SK-N-MC (cell line): ENCODE measurements around the gene BRICD5.

ENCODE experiments used
- DNase-seq: peaks from one replicate; pipeline ENCODE4 v3.0.0-alpha.2; 2011; ENCODE audit warnings: low read depth, low spot score
- H3K27ac ChIP-seq: fragments of 200-600 bp; sonication (generic); 2 replicates; pipeline ENCODE4 v1.5.1; 2016; ENCODE audit warnings: mixed run types
- H3K36me3 ChIP-seq: fragments of 200-600 bp; sonication (generic); 2 replicates; pipeline ENCODE4 v1.6.1; 2017; ENCODE audit warnings: antibody characterized with exemption, low read length, mixed read lengths; ENCODE audit not compliant: insufficient read depth
- H3K4me3 ChIP-seq: fragments of 200-600 bp; sonication (generic); 2 replicates; pipeline ENCODE4 v1.5.1; 2016
- H3K9ac ChIP-seq: fragments of 200-600 bp; sonication (generic); 2 replicates; pipeline ENCODE4 v1.8.0; 2017; ENCODE audit warnings: mixed run types, mixed read lengths; ENCODE audit not compliant: insufficient read length
- H3K9me3 ChIP-seq: fragments of 200-600 bp; sonication (generic); 2 replicates; pipeline ENCODE4 v1.6.1; 2017; ENCODE audit warnings: low read depth, mild to moderate bottlenecking, antibody characterized with exemption, low read length, moderate library complexity, mixed read lengths
- EZH2 ChIP-seq: fragments of 200-600 bp; sonication (generic); IDR thresholded peaks from one replicate; pipeline ENCODE4 v1.6.1; 2017; ENCODE audit warnings: antibody characterized with exemption
- FOXP2 ChIP-seq: optimal IDR thresholded peaks from 2 replicates; pipeline ENCODE3; 2011; ENCODE audit warnings: mild to moderate bottlenecking, moderate library complexity; ENCODE audit not compliant: insufficient read depth; ENCODE audit errors: extremely low read length, control extremely low read depth
- POLR2AphosphoS5 ChIP-seq: IDR thresholded peaks from 2 replicates; pipeline ENCODE4 v1.6.1; 2012; ENCODE audit warnings: mild to moderate bottlenecking, low read depth, low read length, borderline replicate concordance

The BRICD5 gene

DNA sequence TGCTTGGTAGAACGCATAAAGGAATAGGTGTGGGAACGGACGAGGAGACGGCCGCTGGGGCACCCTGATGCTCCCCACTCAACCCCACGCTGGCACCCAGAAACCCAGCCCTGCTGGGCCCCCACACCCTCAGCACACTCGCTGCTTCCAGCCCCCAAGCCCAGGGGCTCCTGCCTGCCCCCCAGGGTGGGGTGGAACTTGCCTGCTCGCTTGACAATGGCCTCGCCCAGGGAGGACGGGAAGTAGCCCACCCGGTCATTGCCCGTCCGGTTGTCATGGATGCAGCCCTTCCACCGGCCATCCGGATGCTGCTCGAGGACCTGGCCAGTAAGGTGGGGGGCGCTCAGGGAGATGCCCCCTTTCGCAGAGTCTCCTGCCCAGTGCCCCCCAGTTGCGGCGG is 24.2 kb downstream of the BRICD5 start:
- Histone ChIP-seq H3K9ac (no peak overlapping the region), H3K9me3 (no peaks in the 10 kb centered on the region), H3K4me3 (no peak overlapping the region), H3K36me3 (no peaks in the 10 kb centered on the region), H3K27ac (no peak overlapping the region)
- no peak for DNase-seq
- TF ChIP-seq EZH2, result no peak
- no peak for TF ChIP-seq POLR2AphosphoS5
- TF ChIP-seq FOXP2, result no peak

DNA sequence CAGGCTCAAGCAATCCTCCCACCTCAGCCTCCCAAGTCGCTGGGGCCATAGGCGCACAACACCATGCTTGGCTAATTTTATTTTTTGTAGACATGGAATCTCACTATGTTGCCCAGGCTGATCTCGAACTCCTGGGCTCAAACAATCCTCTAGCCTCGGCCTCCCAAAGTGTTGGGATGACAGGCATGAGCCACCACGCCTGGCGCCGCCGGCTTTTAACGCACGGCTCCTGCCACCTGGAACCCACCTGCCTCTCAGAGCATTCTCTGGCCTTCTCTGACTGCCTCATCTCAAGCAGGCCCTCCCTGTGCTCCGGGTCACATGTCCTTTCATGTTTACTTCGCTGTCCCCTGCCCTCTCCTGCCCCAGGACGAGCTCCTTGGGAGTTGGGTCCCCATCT is 24.6 kb downstream of the BRICD5 start:
- Histone ChIP-seq H3K4me3 (no peak overlapping the region), H3K36me3 (no peaks in the 10 kb centered on the region), H3K27ac (no peak overlapping the region), H3K9ac (no peak overlapping the region), H3K9me3 (no peaks in the 10 kb centered on the region)
- DNase-seq, result no peak
- TF ChIP-seq EZH2 (no peak), POLR2AphosphoS5 (no peak), FOXP2 (no peak)

DNA sequence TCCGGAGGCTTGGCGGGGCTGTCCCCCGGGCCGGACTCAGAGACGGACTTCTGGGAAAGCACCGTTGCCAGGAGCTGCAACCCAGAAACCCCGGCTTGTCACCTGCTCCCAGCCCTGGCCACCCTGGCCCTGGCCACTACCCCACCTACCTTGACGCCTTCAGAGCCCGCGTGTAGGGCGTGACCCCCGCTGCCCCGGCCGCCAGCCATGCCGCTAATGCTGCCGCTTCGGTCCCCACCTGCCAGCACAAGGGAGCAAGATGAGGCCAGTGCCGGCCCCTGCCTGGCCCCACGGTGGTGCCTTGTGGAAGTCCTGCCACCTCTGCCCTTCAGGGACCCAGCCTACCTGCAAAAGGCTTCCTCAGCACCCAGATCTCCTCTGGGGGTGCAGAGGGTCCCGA is 25.7 kb downstream of the BRICD5 start:
- TF ChIP-seq FOXP2, result no peak
- TF ChIP-seq POLR2AphosphoS5, result no peak
- TF ChIP-seq EZH2, result no peak
- no peak overlapping the region for H3K4me3 ChIP-seq
- no peak overlapping the region for H3K27ac ChIP-seq
- no peaks in the 10 kb centered on the region for H3K36me3 ChIP-seq
- H3K9me3 ChIP-seq, result no peaks in the 10 kb centered on the region
- H3K9ac ChIP-seq, result no peak overlapping the region
- no peak for DNase-seq

DNA sequence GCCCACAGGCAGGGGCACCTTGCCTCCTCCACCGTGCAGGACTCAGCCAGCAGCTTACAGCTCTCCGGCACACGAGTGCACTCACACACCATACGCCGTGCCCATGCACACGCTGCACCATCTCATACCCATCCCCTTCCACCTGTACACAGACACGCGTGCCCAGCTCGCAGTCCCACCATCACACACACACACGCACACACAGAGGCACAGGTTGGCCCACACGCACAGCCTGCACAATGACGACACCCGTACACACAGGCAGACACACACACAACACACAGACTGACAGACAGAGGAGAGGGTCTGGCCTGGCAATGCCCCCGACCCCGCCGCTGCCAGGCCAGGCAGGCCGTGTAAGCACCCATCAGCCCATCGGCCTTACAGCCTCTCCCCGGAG is 26.3 kb downstream of the BRICD5 start:
- H3K36me3 ChIP-seq, result no peaks in the 10 kb centered on the region

DNA sequence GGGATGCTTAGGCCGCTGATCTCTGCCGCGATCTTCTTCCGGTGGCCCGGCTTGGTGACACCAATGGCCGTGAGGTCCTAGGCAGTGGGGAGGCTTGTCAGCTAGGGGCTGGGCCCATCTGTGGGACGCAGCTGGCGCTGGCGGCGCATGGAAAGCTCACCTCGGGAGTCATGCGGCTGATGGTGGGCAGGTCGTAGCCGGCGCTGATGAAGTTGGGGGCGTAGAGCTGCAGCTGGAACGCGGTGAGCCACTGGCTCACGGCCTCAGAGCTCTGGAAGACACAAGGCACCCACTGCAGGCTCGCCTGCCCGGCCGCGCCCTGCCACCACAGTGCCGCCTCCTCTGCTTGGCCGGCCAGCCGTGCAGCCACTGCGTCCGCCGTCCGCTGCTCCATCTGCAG is 27.0 kb downstream of the BRICD5 start:
- Histone ChIP-seq H3K4me3 (no peak overlapping the region), H3K9ac (no peak overlapping the region), H3K36me3 (no peaks in the 10 kb centered on the region), H3K27ac (no peak overlapping the region), H3K9me3 (no peaks in the 10 kb centered on the region)
- TF ChIP-seq FOXP2, result no peak
- no peak for DNase-seq

More for the DNA sequence above, 26.3 kb downstream of the BRICD5 start:
- no peak overlapping the region for H3K9ac ChIP-seq
- H3K27ac ChIP-seq, result no peak overlapping the region
- H3K9me3 ChIP-seq, result no peaks in the 10 kb centered on the region
- H3K4me3 ChIP-seq, result no peak overlapping the region
- DNase-seq, result no peak
- TF ChIP-seq POLR2AphosphoS5, result no peak
- TF ChIP-seq FOXP2, result no peak
- TF ChIP-seq EZH2, result no peak

DNA sequence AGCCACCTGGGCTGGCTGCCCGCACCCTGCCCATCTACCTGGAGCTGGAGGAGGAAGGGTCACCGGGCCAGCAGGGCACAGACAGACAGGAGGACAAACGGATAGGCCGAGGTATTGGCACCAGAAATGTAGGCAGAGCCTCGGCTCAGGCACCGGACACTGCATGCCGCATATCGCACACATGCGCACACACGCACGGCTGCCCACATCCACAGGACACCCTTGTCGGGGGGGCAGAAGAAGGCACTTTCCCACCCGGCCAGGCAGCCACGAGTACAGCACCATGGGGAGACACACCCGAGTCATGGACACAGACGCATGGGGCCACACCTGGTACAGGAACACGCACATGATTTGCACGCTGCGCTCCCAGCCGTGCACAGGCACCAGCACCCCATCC is 28.7 kb downstream of the BRICD5 start:
- no peak overlapping the region for H3K4me3 ChIP-seq
- TF ChIP-seq POLR2AphosphoS5, result no peak
- no peak for TF ChIP-seq EZH2
- no peak for TF ChIP-seq FOXP2
- no peak overlapping the region for H3K9ac ChIP-seq
- no peak for DNase-seq
- no peaks in the 10 kb centered on the region for H3K9me3 ChIP-seq
- H3K27ac ChIP-seq, result no peak overlapping the region
- H3K36me3 ChIP-seq, result no peaks in the 10 kb centered on the region

DNA sequence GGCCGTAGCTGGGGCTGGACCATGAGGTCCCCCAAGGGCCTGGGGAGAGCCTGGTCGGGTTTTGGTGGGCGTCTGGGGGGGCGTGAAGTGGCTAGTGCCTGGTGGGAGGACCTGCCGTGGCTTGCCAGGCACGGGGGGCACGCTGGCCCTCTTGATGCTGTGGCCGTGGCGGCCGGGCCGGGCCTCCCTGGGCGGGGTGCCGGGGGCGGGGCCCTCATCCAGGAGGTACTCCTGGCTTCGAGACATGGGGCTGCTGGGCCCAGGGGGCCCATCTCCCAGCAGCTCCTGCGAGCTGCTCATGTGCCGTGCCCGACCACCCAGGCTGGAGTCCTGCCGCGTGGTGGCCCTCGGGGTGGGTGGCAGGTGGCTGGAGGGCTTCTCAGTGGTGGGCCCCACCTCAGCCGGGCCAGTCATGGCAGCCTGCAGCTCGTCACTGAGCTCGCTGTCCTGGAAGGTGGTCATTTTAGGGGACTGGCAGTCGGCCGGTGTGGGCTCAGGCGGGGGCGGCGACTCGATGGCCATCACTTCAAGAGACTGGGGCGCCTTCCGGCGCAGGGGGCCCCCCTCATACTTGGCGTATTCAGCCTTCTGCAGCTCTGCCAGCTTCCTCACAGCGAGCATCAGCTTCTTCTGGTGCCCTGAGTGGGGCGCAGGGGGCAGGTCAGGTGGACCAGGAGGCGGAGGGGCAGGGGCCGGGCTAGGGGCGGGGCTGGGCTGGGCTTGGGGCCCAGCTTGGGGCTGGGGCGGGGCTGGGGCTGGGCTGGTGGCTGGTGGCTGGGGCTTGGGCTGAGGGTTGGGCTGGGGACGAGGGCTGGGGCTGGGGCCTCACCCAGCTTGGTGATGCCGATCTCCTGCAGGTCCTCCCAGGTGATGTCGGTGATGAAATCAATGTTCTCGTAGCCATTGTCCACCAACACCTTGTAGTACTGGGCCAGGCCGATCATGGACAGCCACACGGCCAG is 29.4 kb downstream of the BRICD5 start:
- no peak overlapping the region for H3K9ac ChIP-seq
- no peaks in the 10 kb centered on the region; the same call in 1 of the 2 replicates for H3K36me3 ChIP-seq
- H3K27ac ChIP-seq, result no peak overlapping the region
- DNase-seq, result no peak
- TF ChIP-seq POLR2AphosphoS5 (no peak), FOXP2 (no peak)
- H3K9me3 ChIP-seq, result no peaks in the 10 kb centered on the region
- no peak overlapping the region for H3K4me3 ChIP-seq

DNA sequence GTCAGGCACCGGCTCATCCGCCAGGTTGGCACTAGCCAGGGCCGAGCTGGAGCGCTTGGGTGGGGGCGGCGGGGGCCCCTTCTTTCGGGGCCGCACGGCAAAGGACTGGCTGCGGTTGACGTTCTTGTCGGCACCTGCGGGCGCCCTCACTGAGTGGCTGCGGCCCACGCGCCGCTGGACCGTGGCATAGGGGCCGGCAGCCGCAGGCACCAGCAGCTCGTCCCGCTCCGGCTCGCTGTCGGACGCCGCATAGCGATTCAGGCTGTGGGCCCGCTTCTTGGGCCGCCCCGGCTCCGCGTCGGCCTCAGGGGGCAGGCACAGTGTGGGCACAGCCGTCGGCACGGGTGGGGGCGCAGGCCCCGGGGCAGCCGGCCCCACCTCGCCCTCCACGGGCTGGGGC is 30.2 kb downstream of the BRICD5 start:
- no peak for DNase-seq
- Histone ChIP-seq H3K36me3 (peaks cover 7% of the 10 kb centered on the region; the same call in 1 of the 2 replicates), H3K9ac (no peak overlapping the region), H3K27ac (no peak overlapping the region), H3K9me3 (no peaks in the 10 kb centered on the region), H3K4me3 (no peak overlapping the region)
- no peak for TF ChIP-seq EZH2
- TF ChIP-seq FOXP2, result no peak
- TF ChIP-seq POLR2AphosphoS5, result no peak
